Suprapubic skin (tissue), 4 donors: ENCODE results near the gene SCFD1.
"Not testable (repeated sequence)": the region's sequence is repeated elsewhere in the genome, so short reads cannot be mapped to it uniquely, and the experiment has no call there.

Experiments used
- POLR2A ChIP-seq, 2 donors: fragments of 450-650 bp; IDR thresholded peaks; one replicate each; pipeline ENCODE4 v1.6.1; 2017; ENCODE audit warnings: antibody characterized with exemption in 2 of 2, mild to moderate bottlenecking in 2 of 2, moderate library complexity in 2 of 2
- POLR2AphosphoS5 ChIP-seq, 3 donors: sonication (generic); formaldehyde crosslinking; IDR thresholded peaks; one replicate each; pipeline ENCODE4 v1.6.1; 2017; ENCODE audit warnings: antibody characterized with exemption in 3 of 3
- TF ChIP-seq, protein P1 (sequence below), 2 donors: fragments of 200-600 bp in 1 of 2; fragments of 450-650 bp in 1 of 2; sonication (generic) in 1 of 2; IDR thresholded peaks; one replicate each; pipeline ENCODE4 v1.5.1; 2016 to 2019; ENCODE audit warnings: antibody characterized with exemption in 2 of 2, mild to moderate bottlenecking in 1 of 2, moderate library complexity in 1 of 2

DNA sequence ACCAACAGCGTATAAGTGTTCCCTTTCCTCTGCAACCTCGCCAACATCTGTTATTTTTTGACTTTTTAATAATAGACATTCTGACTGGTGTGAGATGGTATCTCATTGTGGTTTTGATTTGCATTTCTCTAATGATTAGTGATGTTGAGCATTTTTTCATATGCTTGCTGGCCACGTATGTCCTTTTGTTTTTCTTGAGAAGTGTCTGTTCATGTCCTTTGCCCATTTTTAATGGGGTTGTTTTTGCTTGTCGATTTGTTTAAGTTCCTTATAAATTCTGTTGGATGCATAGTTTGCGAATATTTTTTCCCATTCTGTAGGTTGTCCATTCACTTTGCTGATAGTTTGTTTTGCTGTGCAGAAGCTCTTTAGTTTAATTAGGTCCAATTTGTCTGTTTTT, 22.3 kb downstream of the SCFD1 start:
- not testable (repeated sequence) for TF ChIP-seq POLR2A, POLR2AphosphoS5 (IDR thresholded peaks at IDR 0.05)
- TF ChIP-seq, protein P1, sequence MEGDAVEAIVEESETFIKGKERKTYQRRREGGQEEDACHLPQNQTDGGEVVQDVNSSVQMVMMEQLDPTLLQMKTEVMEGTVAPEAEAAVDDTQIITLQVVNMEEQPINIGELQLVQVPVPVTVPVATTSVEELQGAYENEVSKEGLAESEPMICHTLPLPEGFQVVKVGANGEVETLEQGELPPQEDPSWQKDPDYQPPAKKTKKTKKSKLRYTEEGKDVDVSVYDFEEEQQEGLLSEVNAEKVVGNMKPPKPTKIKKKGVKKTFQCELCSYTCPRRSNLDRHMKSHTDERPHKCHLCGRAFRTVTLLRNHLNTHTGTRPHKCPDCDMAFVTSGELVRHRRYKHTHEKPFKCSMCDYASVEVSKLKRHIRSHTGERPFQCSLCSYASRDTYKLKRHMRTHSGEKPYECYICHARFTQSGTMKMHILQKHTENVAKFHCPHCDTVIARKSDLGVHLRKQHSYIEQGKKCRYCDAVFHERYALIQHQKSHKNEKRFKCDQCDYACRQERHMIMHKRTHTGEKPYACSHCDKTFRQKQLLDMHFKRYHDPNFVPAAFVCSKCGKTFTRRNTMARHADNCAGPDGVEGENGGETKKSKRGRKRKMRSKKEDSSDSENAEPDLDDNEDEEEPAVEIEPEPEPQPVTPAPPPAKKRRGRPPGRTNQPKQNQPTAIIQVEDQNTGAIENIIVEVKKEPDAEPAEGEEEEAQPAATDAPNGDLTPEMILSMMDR (IDR thresholded peaks at IDR 0.05) = not testable (repeated sequence)
